Natural killer cell (primary cell): ENCODE results near the gene SERPINA3. TPM values are rescaled to one million over a fixed set of nuclear protein-coding genes. Genes with fewer than 3 reads are reported as not detected.

Experiments used
- ATAC-seq, 3 donors: fragments of 150-1000 bp in 2 of 3; fragments of 200-7000 bp in 1 of 3; cut with Tn5 transposase; 1 replicate in 1 of 3; 2 replicates in 2 of 3; pipeline ENCODE4 v1.10.0; 2021; ENCODE audit warnings: mild to moderate bottlenecking in 2 of 3, moderate library complexity in 2 of 3
- DNase-seq, 2 donors: peaks; one replicate each; pipeline versions ENCODE4 v3.0.0 to v3.0.0-alpha.2; 2013 to 2021; ENCODE audit warnings: mixed read lengths in 1 of 2
- H3K27ac ChIP-seq: one replicate; pipeline ENCODE4 v1.5.1; 2013; ENCODE audit warnings: mild to moderate bottlenecking, low read length
- H3K27me3 ChIP-seq: one replicate; pipeline ENCODE4 v1.6.1; 2013; ENCODE audit warnings: low read length; ENCODE audit not compliant: control insufficient read depth, insufficient read depth
- H3K36me3 ChIP-seq: one replicate; pipeline ENCODE4 v1.6.1; 2013; ENCODE audit warnings: low read length; ENCODE audit not compliant: control insufficient read depth, insufficient read depth
- H3K4me1 ChIP-seq: one replicate; pipeline ENCODE4 v1.6.1; 2013; ENCODE audit warnings: low read length; ENCODE audit not compliant: control insufficient read depth, insufficient read depth
- H3K4me3 ChIP-seq: one replicate; pipeline ENCODE4 v1.5.1; 2013; ENCODE audit warnings: low read length
- H3K9me3 ChIP-seq: one replicate; pipeline ENCODE4 v1.6.1; 2013; ENCODE audit warnings: low read length; ENCODE audit not compliant: control insufficient read depth, insufficient read depth
- H3K27ac Mint-ChIP-seq, 2 donors: one replicate each; pipeline ENCODE4 v1.8.0; 2022; ENCODE audit warnings: mild to moderate bottlenecking in 2 of 2, mixed read lengths in 2 of 2, moderate library complexity in 1 of 2
- H3K27me3 Mint-ChIP-seq, 2 donors: one replicate each; pipeline ENCODE4 v1.8.0; 2022; ENCODE audit warnings: low read depth in 2 of 2, mixed read lengths in 2 of 2
- H3K36me3 Mint-ChIP-seq: one replicate; pipeline ENCODE4 v1.8.0; 2022; ENCODE audit warnings: mixed read lengths
- H3K4me1 Mint-ChIP-seq, 2 donors: one replicate each; pipeline ENCODE4 v1.8.0; 2022; ENCODE audit warnings: mixed read lengths in 2 of 2
- H3K4me3 Mint-ChIP-seq: one replicate; pipeline ENCODE4 v1.8.0; 2022; ENCODE audit warnings: mild to moderate bottlenecking, moderate library complexity, mixed read lengths
- H3K9me3 Mint-ChIP-seq, 2 donors: one replicate each; pipeline ENCODE4 v1.8.0; 2022; ENCODE audit warnings: mixed read lengths in 2 of 2
- CTCF ChIP-seq: fragments of 200-600 bp; IDR thresholded peaks from one replicate; pipeline ENCODE4 v1.8.0; 2022; ENCODE audit warnings: antibody characterized with exemption
- WGBS: methylation state at CpG from one replicate; pipeline ENCODE4 v1.1.7; 2013; ENCODE audit warnings: missing lambda C conversion rate; ENCODE audit not compliant: insufficient coverage; 5-methylcytosine and 5-hydroxymethylcytosine counted together
- intact Hi-C: fragments of 100-400 bp; cut with micrococcal nuclease; formaldehyde crosslinking; loops from one replicate; pipeline ENCODE4 v1.14.2; 2022
- total RNA-seq, 4 donors: library from RNA; stranded (reverse); fragments of 120-200 nt in 1 of 4; gene quantifications; one replicate each; pipeline versions ENCODE4 v1.2.3 to v1.2.4, GENCODE V29; 2013 to 2022

SERPINA3 gene
- total RNA-seq, 3 donors from 2014 or later (not counting 1 experiment from before 2014, with no cell fraction given) = not detected

GRCh38 chr14:94624537-94625352, 12.6 kb downstream of the SERPINA3 start:
- intact Hi-C loops = no loop called here

GRCh38 chr14:94625353-94625635, 13.1 kb downstream of the SERPINA3 start:
- H3K27me3 Mint-ChIP-seq = peaks cover 5 to 14% of the 10 kb centered on the region in 2 donors
- no peaks in the 10 kb centered on the region for H3K36me3 Mint-ChIP-seq
- no peak for ATAC-seq
- peaks cover 2% of the 10 kb centered on the region for H3K9me3 ChIP-seq
- no peaks in the 10 kb centered on the region for H3K4me1 ChIP-seq
- no peaks in the 10 kb centered on the region for H3K4me1 Mint-ChIP-seq
- no peaks in the 10 kb centered on the region for H3K27me3 ChIP-seq
- no peaks in the 10 kb centered on the region for H3K36me3 ChIP-seq
- 65% methylated on average over 2 of the region's 2 CpGs for WGBS
- H3K9me3 Mint-ChIP-seq = no peaks in the 10 kb centered on the region
- H3K4me3 Mint-ChIP-seq = no peak overlapping the region
- no peak for TF ChIP-seq CTCF
- DNase-seq = no peak
- intact Hi-C loops = no loop called here
- no peak overlapping the region for H3K27ac ChIP-seq
- no peak overlapping the region for H3K27ac Mint-ChIP-seq
- no peak overlapping the region for H3K4me3 ChIP-seq

More at GRCh38 chr14:94624537-94625352, 12.6 kb downstream of the SERPINA3 start:
- H3K9me3 Mint-ChIP-seq = no peaks in the 10 kb centered on the region
- ATAC-seq (no peak), DNase-seq (no peak)
- no peak overlapping the region for H3K4me3 ChIP-seq
- no peaks in the 10 kb centered on the region for H3K27me3 ChIP-seq
- peaks cover 3 to 10% of the 10 kb centered on the region in 2 donors for H3K27me3 Mint-ChIP-seq
- no peaks in the 10 kb centered on the region for H3K36me3 ChIP-seq
- H3K4me1 ChIP-seq = no peaks in the 10 kb centered on the region
- no peak for TF ChIP-seq CTCF
- H3K9me3 ChIP-seq = peaks cover 2% of the 10 kb centered on the region
- H3K27ac ChIP-seq = no peak overlapping the region
- H3K4me1 Mint-ChIP-seq = no peaks in the 10 kb centered on the region
- no peak overlapping the region for H3K27ac Mint-ChIP-seq
- no peaks in the 10 kb centered on the region for H3K36me3 Mint-ChIP-seq
- WGBS = 88% methylated on average over 8 of the region's 10 CpGs
- H3K4me3 Mint-ChIP-seq = no peak overlapping the region

GRCh38 chr14:94628578-94628977, 16.4 kb downstream of the SERPINA3 start:
- ATAC-seq (no peak), DNase-seq (no peak)
- H3K4me1 ChIP-seq = no peaks in the 10 kb centered on the region
- no peak for TF ChIP-seq CTCF
- intact Hi-C loops = no loop called here
- no peaks in the 10 kb centered on the region for H3K36me3 Mint-ChIP-seq
- no peaks in the 10 kb centered on the region for H3K36me3 ChIP-seq
- H3K4me3 ChIP-seq = no peak overlapping the region
- H3K27me3 Mint-ChIP-seq = peaks cover 9 to 31% of the 10 kb centered on the region in 2 donors
- H3K4me3 Mint-ChIP-seq = no peak overlapping the region
- no peak overlapping the region for H3K27ac Mint-ChIP-seq
- no peaks in the 10 kb centered on the region for H3K4me1 Mint-ChIP-seq
- no peaks in the 10 kb centered on the region for H3K9me3 Mint-ChIP-seq
- H3K27ac ChIP-seq = no peak overlapping the region
- H3K9me3 ChIP-seq = no peaks in the 10 kb centered on the region
- H3K27me3 ChIP-seq = no peaks in the 10 kb centered on the region
- 81% methylated on average over 5 of the region's 5 CpGs for WGBS

- WGBS = 73% methylated on average over 4 of the region's 4 CpGs
Observed at GRCh38 chr14:94630396-94630795, 18.2 kb downstream of the SERPINA3 start.

More at GRCh38 chr14:94630396-94630795, 18.2 kb downstream of the SERPINA3 start:
- Mint-ChIP-seq H3K36me3 (no peaks in the 10 kb centered on the region), H3K4me3 (no peak overlapping the region), H3K9me3 (no peaks in the 10 kb centered on the region), H3K27ac (no peak overlapping the region), H3K4me1 (no peaks in the 10 kb centered on the region), H3K27me3 (peaks cover 9 to 31% of the 10 kb centered on the region in 2 donors)
- H3K27ac ChIP-seq = no peak overlapping the region
- no peaks in the 10 kb centered on the region for H3K27me3 ChIP-seq
- ATAC-seq (no peak), DNase-seq (no peak)
- no peak overlapping the region for H3K4me3 ChIP-seq
- no peaks in the 10 kb centered on the region for H3K36me3 ChIP-seq
- no peak for TF ChIP-seq CTCF
- intact Hi-C loops = no loop called here
- no peaks in the 10 kb centered on the region for H3K4me1 ChIP-seq
- H3K9me3 ChIP-seq = no peaks in the 10 kb centered on the region
